GM12892 (cell line): ENCODE results near the gene DYNLL1.

Source experiments
- POLR2A ChIP-seq: IDR thresholded peaks from 2 replicates; pipeline ENCODE4 v1.6.1; 2011; ENCODE audit warnings: low read depth, low read length, control low read depth
- POLR2AphosphoS5 ChIP-seq: IDR thresholded peaks from 2 replicates; pipeline ENCODE4 v1.6.1; 2011; ENCODE audit warnings: low read depth, low read length, control low read depth
- TAF1 ChIP-seq: IDR thresholded peaks from 2 replicates; pipeline ENCODE4 v1.6.1; 2011; ENCODE audit warnings: low read depth, mild to moderate bottlenecking, control low read depth, low read length, borderline replicate concordance

DNA sequence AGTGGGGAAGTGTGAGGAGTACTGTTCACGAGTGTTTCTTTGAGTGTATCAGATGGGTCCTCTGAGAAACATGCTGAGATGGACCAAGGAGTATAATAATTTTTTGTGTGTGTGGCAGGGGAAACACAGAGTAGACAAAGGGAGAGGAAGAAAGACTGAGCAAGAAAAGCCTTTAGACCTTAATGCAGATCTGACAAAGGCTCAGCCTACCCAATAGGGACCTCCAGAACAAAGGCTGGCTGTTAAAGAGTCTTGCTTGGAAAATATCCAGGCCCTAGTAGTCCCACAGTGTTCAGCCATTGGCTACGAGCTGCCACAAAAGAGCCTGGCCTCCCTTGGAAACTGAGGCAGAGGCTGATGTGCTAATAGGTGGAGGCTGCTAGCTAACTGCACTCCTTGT is 19.6 kb downstream of the DYNLL1 start:
- TF ChIP-seq POLR2AphosphoS5, result no peak
- no peak for TF ChIP-seq TAF1
- TF ChIP-seq POLR2A, result no peak
